Stimulated activated CD8-positive, alpha-beta memory T cell treated with anti-CD3 and anti-CD28 coated beads, Interleukin-15, amount 100 ng/mL, for 48 hours (primary cell): ENCODE results near the gene STX3.
A peak's percentile ranks its signal among the peaks of the same experiment; 100 is the strongest.
"Not testable (repeated sequence)": the region's sequence is repeated elsewhere in the genome, so short reads cannot be mapped to it uniquely, and the experiment has no call there.

Experiments
- DNase-seq, 2 donors: peaks; one replicate each; pipeline ENCODE4 v3.0.0-alpha.2; 2020; ENCODE audit warnings: low read depth in 2 of 2

STX3 gene

GRCh38 chr11:59787816-59788215 lies 32.6 kb downstream of the STX3 start:
- no peak for DNase-seq

- no peak for DNase-seq
Measured at GRCh38 chr11:59791639-59792038, 36.5 kb downstream of the STX3 start.

- no peak for DNase-seq
Measured at GRCh38 chr11:59792507-59792906, 37.3 kb downstream of the STX3 start.

- no peak for DNase-seq
Measured at GRCh38 chr11:59794417-59794816, 39.2 kb downstream of the STX3 start.

GRCh38 chr11:59800390-59801025 lies 45.3 kb downstream of the STX3 start:
- no peak for DNase-seq

- DNase-seq, result no peak
Measured at GRCh38 chr11:59801160-59801706, 46.1 kb downstream of the STX3 start.

GRCh38 chr11:59801981-59802638 lies 46.9 kb downstream of the STX3 start:
- DNase-seq, result no peak

- DNase-seq, result no peak
Measured at GRCh38 chr11:59802639-59803176, 47.5 kb downstream of the STX3 start.

- DNase-seq, result no peak
Measured at GRCh38 chr11:59804061-59804460, 48.9 kb downstream of the STX3 start.

GRCh38 chr11:59807047-59807610 lies 52.0 kb downstream of the STX3 start:
- DNase-seq, result no peak

- peak; percentile 83 for DNase-seq
Measured at GRCh38 chr11:59810189-59810910, 55.2 kb downstream of the STX3 start, which contains the start of gene MRPL16. Gene MRPL16, minus strand, starts transcription at chr11:59810778. Its CDS starts 120 bp downstream, at chr11:59810658.

GRCh38 chr11:59810911-59811259 lies 55.7 kb downstream of the STX3 start:
- no peak for DNase-seq

- DNase-seq, result no peak
Measured at GRCh38 chr11:59812220-59812619, 57.0 kb downstream of the STX3 start.

- DNase-seq, result no peak
Measured at GRCh38 chr11:59813364-59813763, 58.2 kb downstream of the STX3 start.

GRCh38 chr11:59814021-59814420 lies 58.8 kb downstream of the STX3 start:
- DNase-seq, result no peak

- DNase-seq, result no peak
Measured at GRCh38 chr11:59815754-59816153, 60.6 kb downstream of the STX3 start.

- DNase-seq, result not testable (repeated sequence)
Measured at GRCh38 chr11:59816434-59816833, 61.3 kb downstream of the STX3 start.

GRCh38 chr11:59818572-59818971 lies 63.4 kb downstream of the STX3 start:
- no peak for DNase-seq

- no peak for DNase-seq
Measured at GRCh38 chr11:59822989-59823566, 67.9 kb downstream of the STX3 start.

GRCh38 chr11:59829358-59829757 lies 74.2 kb downstream of the STX3 start:
- DNase-seq, result no peak

GRCh38 chr11:59833602-59834001 lies 78.4 kb downstream of the STX3 start:
- no peak for DNase-seq

GRCh38 chr11:59839615-59840014 lies 84.4 kb downstream of the STX3 start:
- DNase-seq, result no peak
